ENCODE data around the gene FREM1.

The FREM1 gene

DNA sequence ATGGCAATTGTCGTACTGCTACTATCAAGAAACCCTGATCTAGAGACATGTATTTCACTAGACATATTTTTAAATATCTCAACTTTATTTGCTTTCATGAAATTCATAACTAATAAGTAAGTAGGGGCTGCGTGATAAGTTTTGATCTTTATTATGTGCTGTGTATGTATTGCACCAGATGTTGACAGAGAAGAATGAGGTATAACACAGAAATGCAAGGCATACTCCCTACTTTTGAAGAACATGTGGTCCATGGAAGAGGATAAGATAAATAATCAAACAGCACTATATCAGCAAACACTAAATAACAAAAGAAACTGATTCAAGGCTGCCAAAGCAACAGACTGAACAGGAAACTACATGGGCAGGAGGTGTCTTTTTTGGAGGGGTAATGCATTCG, 60.9 kb downstream of the FREM1 start:
- TF ChIP-seq, protein P1, sequence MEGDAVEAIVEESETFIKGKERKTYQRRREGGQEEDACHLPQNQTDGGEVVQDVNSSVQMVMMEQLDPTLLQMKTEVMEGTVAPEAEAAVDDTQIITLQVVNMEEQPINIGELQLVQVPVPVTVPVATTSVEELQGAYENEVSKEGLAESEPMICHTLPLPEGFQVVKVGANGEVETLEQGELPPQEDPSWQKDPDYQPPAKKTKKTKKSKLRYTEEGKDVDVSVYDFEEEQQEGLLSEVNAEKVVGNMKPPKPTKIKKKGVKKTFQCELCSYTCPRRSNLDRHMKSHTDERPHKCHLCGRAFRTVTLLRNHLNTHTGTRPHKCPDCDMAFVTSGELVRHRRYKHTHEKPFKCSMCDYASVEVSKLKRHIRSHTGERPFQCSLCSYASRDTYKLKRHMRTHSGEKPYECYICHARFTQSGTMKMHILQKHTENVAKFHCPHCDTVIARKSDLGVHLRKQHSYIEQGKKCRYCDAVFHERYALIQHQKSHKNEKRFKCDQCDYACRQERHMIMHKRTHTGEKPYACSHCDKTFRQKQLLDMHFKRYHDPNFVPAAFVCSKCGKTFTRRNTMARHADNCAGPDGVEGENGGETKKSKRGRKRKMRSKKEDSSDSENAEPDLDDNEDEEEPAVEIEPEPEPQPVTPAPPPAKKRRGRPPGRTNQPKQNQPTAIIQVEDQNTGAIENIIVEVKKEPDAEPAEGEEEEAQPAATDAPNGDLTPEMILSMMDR (IDR thresholded peaks at IDR 0.05; ENCODE audit: extremely low read depth, insufficient read depth, missing control alignments), result no peak
- DNase-seq (ENCODE audit: low spot score), result no peak
- in situ Hi-C loops (cut with MboI; ENCODE audit: low pct_unique_long_range_greater_than_20kb, low sequenced_read_pairs, unreplicated experiment), result no loop called here

- in situ Hi-C loops (cut with MboI; ENCODE audit: low pct_unique_long_range_greater_than_20kb, low sequenced_read_pairs, unreplicated experiment), result no loop called here
- peak; percentile 60 for DNase-seq (ENCODE audit: low spot score)
- TF ChIP-seq, protein P1 (IDR thresholded peaks at IDR 0.05; ENCODE audit: extremely low read depth, insufficient read depth, missing control alignments), result peak; percentile 84
Measured at GRCh38 chr9:14846871-14847311, 63.3 kb downstream of the FREM1 start.

DNA sequence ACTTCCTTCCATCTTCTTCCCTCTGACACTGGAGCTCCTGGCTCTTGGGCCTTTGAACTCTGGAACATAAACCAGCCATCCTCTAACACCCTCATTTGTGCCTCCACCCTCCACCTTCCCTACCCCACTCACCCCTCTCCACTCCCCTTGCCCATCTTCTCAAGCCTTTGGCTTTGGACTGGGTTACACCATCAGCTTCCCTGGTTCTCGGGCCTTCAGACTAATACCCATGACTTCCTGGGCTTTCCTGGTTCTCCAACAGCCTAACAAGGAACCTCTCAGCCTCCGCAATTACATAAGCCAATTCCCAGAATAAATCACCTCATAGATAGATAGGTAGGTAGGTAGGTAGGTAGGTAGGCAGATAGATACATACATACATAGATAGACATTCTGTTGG, 67.1 kb downstream of the FREM1 start:
- TF ChIP-seq, protein P1 (IDR thresholded peaks at IDR 0.05; ENCODE audit: extremely low read depth, insufficient read depth, missing control alignments), result no peak
- no peak for DNase-seq (ENCODE audit: low spot score)
- in situ Hi-C loops (cut with MboI; ENCODE audit: low pct_unique_long_range_greater_than_20kb, low sequenced_read_pairs, unreplicated experiment), result no loop called here

DNA sequence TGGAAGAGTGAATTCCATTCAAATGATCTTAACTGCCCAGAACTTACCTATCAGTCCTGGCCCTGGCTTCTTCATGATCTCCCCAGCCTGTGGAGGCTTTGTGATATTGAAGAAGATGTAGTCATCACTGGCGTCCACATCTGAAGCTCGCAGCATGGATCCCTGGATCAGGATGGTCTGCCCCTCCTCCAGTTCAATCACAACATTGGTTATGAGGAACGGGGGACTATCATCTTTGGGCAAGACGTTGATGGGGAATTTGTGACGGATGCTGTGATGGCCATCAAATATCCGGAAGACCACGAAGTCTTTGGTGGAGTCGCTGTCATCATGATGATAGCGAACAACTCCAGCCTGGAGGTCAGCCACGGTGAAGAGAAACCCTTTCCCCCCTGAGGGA, 68.0 kb downstream of the FREM1 start:
- no peak for DNase-seq (ENCODE audit: low spot score)
- TF ChIP-seq, protein P1 (IDR thresholded peaks at IDR 0.05; ENCODE audit: extremely low read depth, insufficient read depth, missing control alignments), result no peak
- in situ Hi-C loops (cut with MboI; ENCODE audit: low pct_unique_long_range_greater_than_20kb, low sequenced_read_pairs, unreplicated experiment), result no loop called here

- DNase-seq (ENCODE audit: low spot score), result no peak
- TF ChIP-seq, protein P1 (IDR thresholded peaks at IDR 0.05; ENCODE audit: extremely low read depth, insufficient read depth, missing control alignments), result no peak
- in situ Hi-C loops (cut with MboI; ENCODE audit: low pct_unique_long_range_greater_than_20kb, low sequenced_read_pairs, unreplicated experiment), result no loop called here
Measured at GRCh38 chr9:14838701-14839100, 71.5 kb downstream of the FREM1 start.

- no peak for DNase-seq (ENCODE audit: low spot score)
- in situ Hi-C loops (cut with MboI; ENCODE audit: low pct_unique_long_range_greater_than_20kb, low sequenced_read_pairs, unreplicated experiment), result no loop called here
- TF ChIP-seq, protein P1 (IDR thresholded peaks at IDR 0.05; ENCODE audit: extremely low read depth, insufficient read depth, missing control alignments), result no peak
Measured at GRCh38 chr9:14836885-14837284, 73.3 kb downstream of the FREM1 start.

- DNase-seq (ENCODE audit: low spot score), result no peak
- in situ Hi-C loops (cut with MboI; ENCODE audit: low pct_unique_long_range_greater_than_20kb, low sequenced_read_pairs, unreplicated experiment), result no loop called here
- TF ChIP-seq, protein P1 (IDR thresholded peaks at IDR 0.05; ENCODE audit: extremely low read depth, insufficient read depth, missing control alignments), result no peak
Measured at GRCh38 chr9:14831661-14832060, 78.6 kb downstream of the FREM1 start.

Data from GM13977 (cell line).